Measurements from ENCODE around the gene AOPEP.
A peak's percentile ranks its signal among the peaks of the same experiment; 100 is the strongest.

AOPEP gene

GRCh38 chr9:94718936-94719335, 7.6 kb upstream of the AOPEP start:
- Histone ChIP-seq H4K20me1 (ENCODE audit: insufficient read depth, low read length) (no peaks in the 10 kb centered on the region), H3K27me3 (replicated peaks; ENCODE audit: insufficient read depth, low read length) (no peaks in the 10 kb centered on the region), H3K79me2 (ENCODE audit: low read length) (no peaks in the 10 kb centered on the region), H3K4me2 (ENCODE audit: low read depth, low read length) (no peak overlapping the region), H3K9me3 (replicated peaks; ENCODE audit: insufficient read depth, low read length) (no peaks in the 10 kb centered on the region), H3K4me3 (ENCODE audit: low read length) (no peak overlapping the region), H3K9ac (ENCODE audit: low read length) (no peak overlapping the region), H3K9me2 (replicated peaks; ENCODE audit: insufficient read depth, low read length) (no peaks in the 10 kb centered on the region), H3K4me1 (ENCODE audit: low read length) (peaks cover 7% of the 10 kb centered on the region), H3K36me3 (replicated peaks; ENCODE audit: insufficient read depth, low read length) (no peaks in the 10 kb centered on the region), H2AFZ (ENCODE audit: low read length) (0 out of 2 replicates have a peak overlapping the region, but pooled peaks have one; percentile 0), H3K27ac (ENCODE audit: low read length) (no peak overlapping the region), H3F3A (ENCODE audit: insufficient read depth, low read length) (no peaks in the 10 kb centered on the region; the same call in 1 of the 2 replicates)
- no peak for DNase-seq
- TF ChIP-seq EZH2phosphoT487 (IDR thresholded peaks at IDR 0.05; ENCODE audit: low read length) = no peak
- no peak for TF ChIP-seq EZH2 (optimal IDR thresholded peaks at IDR 0.05; ENCODE audit: low read depth, low read length)
- TF ChIP-seq CTCF (IDR thresholded peaks at IDR 0.05; ENCODE audit: low read length) = no peak

GRCh38 chr9:94719878-94720277, 6.6 kb upstream of the AOPEP start:
- peak overlapping the region; percentile 48 for H3K4me2 ChIP-seq (ENCODE audit: low read depth, low read length)
- H3K27me3 ChIP-seq (replicated peaks; ENCODE audit: insufficient read depth, low read length) = no peaks in the 10 kb centered on the region
- H3K9me3 ChIP-seq (replicated peaks; ENCODE audit: insufficient read depth, low read length) = no peaks in the 10 kb centered on the region
- no peaks in the 10 kb centered on the region for H3K36me3 ChIP-seq (replicated peaks; ENCODE audit: insufficient read depth, low read length)
- no peak for TF ChIP-seq EZH2 (optimal IDR thresholded peaks at IDR 0.05; ENCODE audit: low read depth, low read length)
- no peak for TF ChIP-seq CTCF (IDR thresholded peaks at IDR 0.05; ENCODE audit: low read length)
- TF ChIP-seq EZH2phosphoT487 (IDR thresholded peaks at IDR 0.05; ENCODE audit: low read length) = no peak
- H3K4me1 ChIP-seq (ENCODE audit: low read length) = peaks cover 7% of the 10 kb centered on the region
- no peak overlapping the region for H3K9ac ChIP-seq (ENCODE audit: low read length)
- H3K27ac ChIP-seq (ENCODE audit: low read length) = peak overlapping the region; percentile 29; the same call in 1 of the 2 replicates
- H3F3A ChIP-seq (ENCODE audit: insufficient read depth, low read length) = no peaks in the 10 kb centered on the region; the same call in 1 of the 2 replicates
- H3K9me2 ChIP-seq (replicated peaks; ENCODE audit: insufficient read depth, low read length) = no peaks in the 10 kb centered on the region
- H3K4me3 ChIP-seq (ENCODE audit: low read length) = no peak overlapping the region
- no peaks in the 10 kb centered on the region for H3K79me2 ChIP-seq (ENCODE audit: low read length)
- peak; percentile 72 for DNase-seq
- no peaks in the 10 kb centered on the region for H4K20me1 ChIP-seq (ENCODE audit: insufficient read depth, low read length)
- H2AFZ ChIP-seq (ENCODE audit: low read length) = peak overlapping the region; percentile 37

GRCh38 chr9:94720846-94721549, 5.5 kb upstream of the AOPEP start:
- Histone ChIP-seq H2AFZ (ENCODE audit: low read length) (no peak overlapping the region), H3K4me3 (ENCODE audit: low read length) (no peak overlapping the region), H3F3A (ENCODE audit: insufficient read depth, low read length) (no peaks in the 10 kb centered on the region; the same call in 1 of the 2 replicates), H3K4me2 (ENCODE audit: low read depth, low read length) (no peak overlapping the region), H3K27ac (ENCODE audit: low read length) (no peak overlapping the region), H3K27me3 (replicated peaks; ENCODE audit: insufficient read depth, low read length) (no peaks in the 10 kb centered on the region), H3K79me2 (ENCODE audit: low read length) (no peaks in the 10 kb centered on the region), H3K36me3 (replicated peaks; ENCODE audit: insufficient read depth, low read length) (no peaks in the 10 kb centered on the region), H4K20me1 (ENCODE audit: insufficient read depth, low read length) (no peaks in the 10 kb centered on the region), H3K9ac (ENCODE audit: low read length) (no peak overlapping the region), H3K9me3 (replicated peaks; ENCODE audit: insufficient read depth, low read length) (no peaks in the 10 kb centered on the region), H3K9me2 (replicated peaks; ENCODE audit: insufficient read depth, low read length) (no peaks in the 10 kb centered on the region), H3K4me1 (ENCODE audit: low read length) (peaks cover 7% of the 10 kb centered on the region)
- no peak for DNase-seq
- TF ChIP-seq EZH2phosphoT487 (IDR thresholded peaks at IDR 0.05; ENCODE audit: low read length) (no peak), CTCF (IDR thresholded peaks at IDR 0.05; ENCODE audit: low read length) (no peak), EZH2 (optimal IDR thresholded peaks at IDR 0.05; ENCODE audit: low read depth, low read length) (no peak)

Measured in MM.1S (cell line).